Activated CD4-positive, alpha-beta T cell treated with anti-CD3 and anti-CD28 coated beads, Interleukin-2, Interleukin-6, amounts not matched to agents 100 ng/mL and 50 ng/mL, durations not matched to agents 16 hours and 8 hours (primary cell): ENCODE results near the gene WDR45B.

Source experiments
- DNase-seq: peaks from one replicate; pipeline ENCODE4 v3.0.0-alpha.2; 2020

WDR45B gene

GRCh38 chr17:82619641-82620040 is 28.6 kb downstream of the WDR45B start:
- DNase-seq: no peak

- no peak for DNase-seq
Observed at GRCh38 chr17:82619211-82619610, 29.0 kb downstream of the WDR45B start.

- no peak for DNase-seq
Observed at GRCh38 chr17:82616021-82616711, 32.1 kb downstream of the WDR45B start.

GRCh38 chr17:82615084-82616020 is 32.9 kb downstream of the WDR45B start:
- no peak for DNase-seq

GRCh38 chr17:82614095-82614631 is 34.1 kb downstream of the WDR45B start:
- DNase-seq: no peak

GRCh38 chr17:82613283-82614094 is 34.8 kb downstream of the WDR45B start:
- no peak for DNase-seq

GRCh38 chr17:82611140-82612058 is 36.8 kb downstream of the WDR45B start:
- DNase-seq: no peak

GRCh38 chr17:82609655-82610054 is 38.6 kb downstream of the WDR45B start:
- no peak for DNase-seq

- no peak for DNase-seq
Observed at GRCh38 chr17:82608816-82609215, 39.4 kb downstream of the WDR45B start.

- no peak for DNase-seq
Observed at GRCh38 chr17:82605939-82606600, 42.2 kb downstream of the WDR45B start.

- no peak for DNase-seq
Observed at GRCh38 chr17:82604532-82604931, 43.7 kb downstream of the WDR45B start.

- DNase-seq: peak; percentile 25
Observed at GRCh38 chr17:82603981-82604448, 44.2 kb downstream of the WDR45B start.

GRCh38 chr17:82602986-82603710 is 45.1 kb downstream of the WDR45B start:
- peak; percentile 28 for DNase-seq

GRCh38 chr17:82602487-82602886 is 45.8 kb downstream of the WDR45B start:
- no peak for DNase-seq

GRCh38 chr17:82601447-82602000 is 46.7 kb downstream of the WDR45B start:
- DNase-seq: no peak

GRCh38 chr17:82600731-82601446 is 47.4 kb downstream of the WDR45B start:
- DNase-seq: no peak

- DNase-seq: no peak
Observed at GRCh38 chr17:82599674-82600661, 48.3 kb downstream of the WDR45B start.
